CD8-positive, alpha-beta memory T cell (primary cell): ENCODE measurements around the gene FAM124B. TPM values are rescaled to one million over a fixed set of nuclear protein-coding genes. Genes with fewer than 3 reads are reported as not detected.

Experiments used
- CTCF ChIA-PET: fragments of 350-600 bp; sonication (Branson Sonifier 250); formaldehyde crosslinking; loops from one replicate; lab custom pipeline; 2021; ENCODE audit warnings: antibody characterized with exemption; lab: Charles Lee
- POLR2A ChIA-PET: fragments of 350-600 bp; sonication (Branson Sonifier 250); formaldehyde crosslinking; loops from one replicate; lab custom pipeline; 2021; ENCODE audit warnings: antibody characterized with exemption; lab: Charles Lee
- DNase-seq, 5 donors: peaks; one replicate each; pipeline versions ENCODE4 v3.0.0 to v3.0.0-alpha.2; 2020 to 2022; ENCODE audit warnings: mixed read lengths in 1 of 5
- H3K27ac ChIP-seq: one replicate; pipeline ENCODE4 v1.7.0; 2013; ENCODE audit warnings: low read depth, mild to moderate bottlenecking, low read length, moderate library complexity
- H3K27me3 ChIP-seq: 2 replicates; pipeline ENCODE4 v1.7.0; 2013; ENCODE audit warnings: low read length, mild to moderate bottlenecking; ENCODE audit not compliant: insufficient read depth, poor library complexity, severe bottlenecking
- H3K36me3 ChIP-seq: 2 replicates; pipeline ENCODE4 v1.7.0; 2013; ENCODE audit warnings: mild to moderate bottlenecking, low read length, moderate library complexity; ENCODE audit not compliant: insufficient read depth
- H3K4me1 ChIP-seq: 2 replicates; pipeline ENCODE4 v1.7.0; 2013; ENCODE audit warnings: mild to moderate bottlenecking, low read length, moderate library complexity; ENCODE audit not compliant: insufficient read depth
- H3K4me3 ChIP-seq: 2 replicates; pipeline ENCODE4 v1.7.0; 2013; ENCODE audit warnings: mild to moderate bottlenecking, low read length
- H3K9me3 ChIP-seq: 2 replicates; pipeline ENCODE4 v1.7.0; 2013; ENCODE audit warnings: mild to moderate bottlenecking, low read length
- H3K27ac Mint-ChIP-seq, 8 donors: one replicate each; pipeline ENCODE4 v1.8.0; 2020 to 2021; ENCODE audit warnings: mixed read lengths in 8 of 8, mild to moderate bottlenecking in 6 of 8, inconsistent platforms in 3 of 8, moderate library complexity in 3 of 8
- H3K27me3 Mint-ChIP-seq, 2 donors: one replicate each; pipeline ENCODE4 v1.8.0; 2020 to 2021; ENCODE audit warnings: mixed read lengths in 2 of 2, mild to moderate bottlenecking in 1 of 2, moderate library complexity in 1 of 2
- H3K36me3 Mint-ChIP-seq, 3 donors: one replicate each; pipeline ENCODE4 v1.8.0; 2020 to 2021; ENCODE audit warnings: mixed read lengths in 3 of 3, inconsistent platforms in 1 of 3, mild to moderate bottlenecking in 1 of 3
- H3K4me1 Mint-ChIP-seq, 3 donors: one replicate each; pipeline ENCODE4 v1.8.0; 2020 to 2021; ENCODE audit warnings: mixed read lengths in 3 of 3, inconsistent platforms in 1 of 3, mild to moderate bottlenecking in 1 of 3
- H3K4me3 Mint-ChIP-seq, 7 donors: one replicate each; pipeline ENCODE4 v1.8.0; 2020 to 2021; ENCODE audit warnings: mixed read lengths in 7 of 7, mild to moderate bottlenecking in 6 of 7, moderate library complexity in 4 of 7, inconsistent platforms in 2 of 7
- H3K9me3 Mint-ChIP-seq, 5 donors: one replicate each; pipeline ENCODE4 v1.8.0; 2020 to 2022; ENCODE audit warnings: mixed read lengths in 5 of 5, mild to moderate bottlenecking in 3 of 5, moderate library complexity in 2 of 5, inconsistent platforms in 1 of 5
- polyA plus RNA-seq: library from polyadenylated mRNA; unstranded; fragments of 300-500 nt; fragmentation: Illumina TruSeq; gene quantifications from one replicate; pipeline ENCODE4 v1.2.3, GENCODE V29; 2021
- total RNA-seq, 2 experiments: library from RNA; stranded (reverse); gene quantifications; one replicate each; pipeline ENCODE4 v1.2.3, GENCODE V29; 2021

FAM124B gene
- total and polyA plus RNA-seq, 3 experiments from 2014 or later, result not detected

DNA sequence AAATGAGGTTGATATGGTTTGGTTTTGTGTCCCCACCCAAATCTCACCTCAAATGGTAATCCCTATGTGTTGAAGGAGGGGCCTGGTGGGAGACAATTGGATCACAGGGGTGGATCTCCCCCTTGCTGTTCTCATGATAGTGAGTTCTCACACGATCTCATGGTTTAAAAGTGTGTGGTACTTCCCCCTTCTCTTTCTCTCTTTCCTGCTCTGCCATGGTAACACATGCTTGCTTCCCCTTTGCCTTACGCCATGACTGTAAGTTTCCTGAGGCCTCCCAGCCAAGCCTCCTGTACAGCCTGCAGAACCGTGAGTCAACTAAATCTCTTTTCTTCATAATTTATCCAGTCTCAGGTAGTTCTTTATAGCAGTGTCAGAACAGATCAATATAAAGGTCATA, 24.7 kb upstream of the FAM124B start:
- peaks cover 7 to 9% of the 10 kb centered on the region in 2 donors for H3K27me3 Mint-ChIP-seq
- peaks cover 0 to 3% (median 0%) of the 10 kb centered on the region in 3 donors for H3K36me3 Mint-ChIP-seq
- peaks cover 0 to 5% (median 3%) of the 10 kb centered on the region in 5 donors for H3K9me3 Mint-ChIP-seq
- Histone ChIP-seq H3K4me1 (no peaks in the 10 kb centered on the region), H3K9me3 (no peaks in the 10 kb centered on the region), H3K27ac (no peak overlapping the region), H3K4me3 (no peak overlapping the region), H3K36me3 (no peaks in the 10 kb centered on the region), H3K27me3 (no peaks in the 10 kb centered on the region)
- ChIA-PET POLR2A (no interaction called here), CTCF (no interaction called here)
- no peak overlapping the region for H3K27ac Mint-ChIP-seq
- no peak for DNase-seq
- H3K4me3 Mint-ChIP-seq, result no peak overlapping the region
- H3K4me1 Mint-ChIP-seq, result no peaks in the 10 kb centered on the region

DNA sequence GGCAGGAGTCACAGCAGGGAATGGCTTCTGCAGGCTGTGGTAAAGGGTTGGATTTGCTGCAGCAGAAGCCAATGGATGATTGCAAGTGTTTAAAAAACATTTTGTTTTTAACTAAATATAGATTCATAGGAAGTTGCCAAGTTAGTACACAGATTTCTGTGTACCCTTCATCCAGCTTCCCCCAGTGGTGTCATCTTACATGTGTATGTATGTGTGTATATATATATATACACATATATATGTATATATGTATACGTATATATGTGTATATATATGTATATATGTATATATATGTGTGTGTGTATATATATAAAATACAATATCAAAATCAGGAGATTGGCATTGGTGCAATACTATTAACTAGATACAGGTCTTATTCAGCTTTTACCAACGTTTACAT, 19.2 kb upstream of the FAM124B start:
- no peaks in the 10 kb centered on the region for H3K27me3 ChIP-seq
- POLR2A ChIA-PET, result no interaction called here
- Mint-ChIP-seq H3K4me3 (no peak overlapping the region), H3K27me3 (peaks cover 9 to 31% of the 10 kb centered on the region in 2 donors), H3K27ac (no peak overlapping the region), H3K4me1 (no peaks in the 10 kb centered on the region), H3K9me3 (peaks cover 0 to 9% (median 5%) of the 10 kb centered on the region in 5 donors), H3K36me3 (peaks cover 0 to 2% (median 0%) of the 10 kb centered on the region in 3 donors)
- H3K36me3 ChIP-seq, result no peaks in the 10 kb centered on the region
- H3K27ac ChIP-seq, result no peak overlapping the region
- H3K9me3 ChIP-seq, result no peaks in the 10 kb centered on the region
- DNase-seq, result no peak
- H3K4me1 ChIP-seq, result no peaks in the 10 kb centered on the region
- CTCF ChIA-PET, result no interaction called here
- H3K4me3 ChIP-seq, result no peak overlapping the region

GRCh38 chr2:224417947-224418346, 16.0 kb upstream of the FAM124B start:
- Mint-ChIP-seq H3K27me3 (peaks cover 9 to 39% of the 10 kb centered on the region in 2 donors), H3K27ac (no peak overlapping the region), H3K9me3 (peaks cover 0 to 7% (median 3%) of the 10 kb centered on the region in 5 donors), H3K4me3 (no peak overlapping the region), H3K4me1 (no peaks in the 10 kb centered on the region), H3K36me3 (no peaks in the 10 kb centered on the region)
- Histone ChIP-seq H3K4me3 (no peak overlapping the region), H3K27me3 (no peaks in the 10 kb centered on the region), H3K27ac (no peak overlapping the region), H3K4me1 (no peaks in the 10 kb centered on the region), H3K36me3 (no peaks in the 10 kb centered on the region), H3K9me3 (no peaks in the 10 kb centered on the region)
- POLR2A ChIA-PET, result no interaction called here
- DNase-seq, result no peak
- CTCF ChIA-PET, result no interaction called here

DNA sequence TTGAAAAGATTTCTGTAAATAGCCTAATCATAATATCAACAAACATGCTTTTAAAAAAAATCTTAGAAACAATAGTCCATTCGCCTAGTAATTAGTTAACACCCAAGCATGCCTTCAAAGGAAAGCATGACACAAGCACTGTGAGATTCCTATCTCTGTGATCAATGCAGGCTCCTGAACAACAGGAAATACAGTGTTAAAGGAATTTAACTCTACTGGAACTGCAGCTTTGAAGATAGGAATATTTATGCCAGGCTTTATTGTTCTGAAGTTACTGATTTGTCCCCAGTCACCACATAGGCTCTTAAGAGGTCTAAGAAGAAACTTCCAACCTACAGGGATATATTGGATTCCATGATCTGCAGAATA, 15.4 kb upstream of the FAM124B start:
- Mint-ChIP-seq H3K27ac (no peak overlapping the region), H3K27me3 (peaks cover 11 to 39% of the 10 kb centered on the region in 2 donors), H3K4me3 (no peak overlapping the region), H3K4me1 (no peaks in the 10 kb centered on the region), H3K36me3 (no peaks in the 10 kb centered on the region), H3K9me3 (peaks cover 0 to 7% (median 3%) of the 10 kb centered on the region in 5 donors)
- Histone ChIP-seq H3K27ac (no peak overlapping the region), H3K4me1 (no peaks in the 10 kb centered on the region), H3K4me3 (no peak overlapping the region), H3K27me3 (no peaks in the 10 kb centered on the region), H3K36me3 (no peaks in the 10 kb centered on the region), H3K9me3 (no peaks in the 10 kb centered on the region)
- DNase-seq, result no peak
- ChIA-PET POLR2A (no interaction called here), CTCF (no interaction called here)

DNA sequence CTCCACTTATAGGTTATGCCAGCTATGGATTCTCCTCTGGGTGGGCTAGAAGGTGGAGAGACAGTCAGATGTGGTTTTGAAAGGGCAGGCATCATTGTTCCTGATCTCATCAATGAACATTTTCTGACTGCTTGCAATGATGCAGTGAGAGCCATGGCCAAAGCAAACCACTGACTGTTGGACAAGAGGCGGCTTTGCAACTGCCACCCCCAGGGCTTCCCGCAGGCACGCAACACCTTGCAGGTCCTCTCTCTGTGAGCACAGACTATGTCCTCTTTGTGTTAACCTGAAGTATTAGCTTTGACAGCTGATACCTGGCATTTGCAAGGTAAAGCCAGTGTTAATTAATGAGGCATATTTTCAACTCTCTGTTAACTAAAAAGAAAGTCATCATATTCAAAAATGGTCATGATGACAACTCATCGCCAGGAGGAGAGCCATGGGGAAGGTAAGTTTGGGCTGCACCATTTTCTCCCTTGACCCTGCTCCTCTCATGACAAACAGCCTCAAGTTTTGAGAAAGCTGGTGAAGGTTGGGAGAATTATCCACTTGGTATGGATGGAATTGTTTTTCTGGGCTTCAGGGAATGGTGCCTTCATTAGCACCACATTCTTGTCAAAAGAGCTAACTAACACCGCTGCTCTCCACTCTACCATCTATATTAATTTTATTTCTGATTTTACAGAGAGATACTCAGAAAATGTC, 14.9 kb upstream of the FAM124B start:
- Histone ChIP-seq H3K4me1 (no peaks in the 10 kb centered on the region), H3K27ac (no peak overlapping the region), H3K4me3 (no peak overlapping the region), H3K36me3 (no peaks in the 10 kb centered on the region), H3K9me3 (no peaks in the 10 kb centered on the region), H3K27me3 (no peaks in the 10 kb centered on the region)
- no peaks in the 10 kb centered on the region for H3K4me1 Mint-ChIP-seq
- peaks cover 11 to 34% of the 10 kb centered on the region in 2 donors for H3K27me3 Mint-ChIP-seq
- POLR2A ChIA-PET, result no interaction called here
- CTCF ChIA-PET, result no interaction called here
- H3K9me3 Mint-ChIP-seq, result peaks cover 0 to 6% (median 3%) of the 10 kb centered on the region in 5 donors
- no peak overlapping the region for H3K27ac Mint-ChIP-seq
- H3K36me3 Mint-ChIP-seq, result no peaks in the 10 kb centered on the region
- H3K4me3 Mint-ChIP-seq, result no peak overlapping the region
- no peak for DNase-seq

DNA sequence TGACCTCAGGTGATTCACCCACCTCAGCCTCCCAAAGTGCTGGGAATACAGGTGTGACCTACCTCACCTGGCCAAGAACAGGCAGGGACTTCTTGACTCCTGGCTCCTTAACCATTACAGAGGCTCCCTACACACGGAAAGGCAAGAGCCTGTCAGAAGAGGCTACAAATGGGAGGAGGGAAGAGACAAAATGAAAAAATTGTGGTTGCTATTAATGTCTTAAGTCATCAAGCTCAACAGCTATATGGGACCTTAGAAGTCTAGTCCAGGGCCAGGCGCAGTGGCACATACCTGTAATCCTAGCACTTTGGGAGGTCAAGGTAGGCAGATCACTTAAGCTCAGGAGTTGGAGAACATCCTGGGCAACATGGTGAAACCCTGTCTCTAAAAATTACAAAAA, 11.5 kb upstream of the FAM124B start:
- POLR2A ChIA-PET, result no interaction called here
- no peaks in the 10 kb centered on the region for H3K9me3 ChIP-seq
- Mint-ChIP-seq H3K4me1 (no peaks in the 10 kb centered on the region), H3K4me3 (no peak overlapping the region), H3K9me3 (no peaks in the 10 kb centered on the region), H3K27me3 (peaks cover 6 to 35% of the 10 kb centered on the region in 2 donors), H3K27ac (no peak overlapping the region), H3K36me3 (no peaks in the 10 kb centered on the region)
- H3K27ac ChIP-seq, result no peak overlapping the region
- CTCF ChIA-PET, result no interaction called here
- no peak for DNase-seq
- H3K4me3 ChIP-seq, result no peak overlapping the region
- H3K36me3 ChIP-seq, result no peaks in the 10 kb centered on the region
- no peaks in the 10 kb centered on the region for H3K27me3 ChIP-seq
- no peaks in the 10 kb centered on the region for H3K4me1 ChIP-seq

- Histone ChIP-seq H3K4me3 (no peak overlapping the region), H3K27ac (no peak overlapping the region), H3K9me3 (no peaks in the 10 kb centered on the region), H3K36me3 (no peaks in the 10 kb centered on the region), H3K4me1 (no peaks in the 10 kb centered on the region), H3K27me3 (no peaks in the 10 kb centered on the region)
- no peak for DNase-seq
- POLR2A ChIA-PET, result no interaction called here
- no peak overlapping the region for H3K27ac Mint-ChIP-seq
- H3K4me3 Mint-ChIP-seq, result no peak overlapping the region
- CTCF ChIA-PET, result interaction anchor here (0.9 kb wide), 1 partner anchor 9 kb away, joined by 4 read pairs; no protein-coding TSS in a partner anchor
- no peaks in the 10 kb centered on the region for H3K9me3 Mint-ChIP-seq
- H3K4me1 Mint-ChIP-seq, result no peaks in the 10 kb centered on the region
- H3K36me3 Mint-ChIP-seq, result no peaks in the 10 kb centered on the region
- peaks cover 4 to 32% of the 10 kb centered on the region in 2 donors for H3K27me3 Mint-ChIP-seq
Observed at GRCh38 chr2:224412141-224413015, 10.5 kb upstream of the FAM124B start.

DNA sequence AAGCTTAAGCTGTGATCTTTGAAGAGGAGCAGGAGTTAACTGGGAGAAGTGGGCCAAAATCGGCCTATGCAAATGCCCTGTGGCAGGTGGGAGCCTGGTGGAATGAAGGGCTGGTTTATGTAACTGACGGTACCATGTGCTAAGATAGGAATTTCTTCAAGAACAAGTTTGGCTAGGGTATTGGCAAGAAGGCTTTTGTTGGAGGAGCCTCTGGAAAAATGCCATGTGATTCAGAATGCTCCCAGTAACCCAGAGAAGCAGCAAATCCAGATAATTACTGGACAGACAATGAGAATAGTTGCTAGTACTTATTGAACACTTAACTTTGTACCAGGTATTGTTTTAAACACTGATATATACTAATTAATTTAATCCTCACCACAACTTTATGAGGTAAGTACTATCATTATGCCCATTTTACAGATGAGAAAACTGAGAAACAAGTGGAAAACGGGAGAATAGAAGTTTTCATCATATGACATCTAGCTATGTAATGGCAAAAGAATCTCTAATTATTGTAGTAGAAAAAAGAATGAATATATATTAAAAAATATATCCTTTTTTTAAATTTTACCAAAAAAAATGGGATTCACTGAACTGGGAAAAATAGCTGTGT, 9.1 kb upstream of the FAM124B start:
- no peak for DNase-seq
- Histone ChIP-seq H3K36me3 (no peaks in the 10 kb centered on the region), H3K4me1 (no peaks in the 10 kb centered on the region), H3K27me3 (no peaks in the 10 kb centered on the region), H3K9me3 (no peaks in the 10 kb centered on the region), H3K4me3 (no peak overlapping the region), H3K27ac (no peak overlapping the region)
- CTCF ChIA-PET, result no interaction called here
- peaks cover 11 to 38% of the 10 kb centered on the region in 2 donors for H3K27me3 Mint-ChIP-seq
- H3K27ac Mint-ChIP-seq, result no peak overlapping the region
- H3K4me3 Mint-ChIP-seq, result no peak overlapping the region
- H3K36me3 Mint-ChIP-seq, result no peaks in the 10 kb centered on the region
- H3K9me3 Mint-ChIP-seq, result no peaks in the 10 kb centered on the region
- POLR2A ChIA-PET, result no interaction called here
- H3K4me1 Mint-ChIP-seq, result no peaks in the 10 kb centered on the region
